Neural cell (in vitro differentiated cells): ENCODE data around the gene CHD8. TPM values are rescaled to one million over a fixed set of nuclear protein-coding genes. Genes with fewer than 3 reads are reported as not detected.

Experiments used
- H2AFZ ChIP-seq: fragments of 200-600, 300-800 bp; sonication (generic), shearing (Covaris generic); 2 replicates; pipeline ENCODE4 v1.6.0; 2014; ENCODE audit warnings: low read depth, mild to moderate bottlenecking, antibody characterized with exemption, low read length, moderate library complexity
- H3F3A ChIP-seq: fragments of 200-600 bp; shearing (Covaris generic); 2 replicates; pipeline ENCODE4 v1.6.1; 2016; ENCODE audit warnings: mild to moderate bottlenecking, moderate library complexity, mixed read lengths, antibody characterized with exemption, low read length; ENCODE audit not compliant: insufficient read depth, poor library complexity, severe bottlenecking
- H3K27ac ChIP-seq: fragments of 200-600, 300-800 bp; sonication (generic), shearing (Covaris generic); 2 replicates; pipeline ENCODE4 v1.5.1; 2014; ENCODE audit warnings: mild to moderate bottlenecking, low read length, moderate library complexity
- H3K27me3 ChIP-seq: fragments of 300-800, 200-600 bp; sonication (generic), shearing (Covaris generic); 2 replicates; pipeline ENCODE4 v1.6.0; 2014; ENCODE audit warnings: mild to moderate bottlenecking, low read depth, low read length, moderate library complexity; ENCODE audit not compliant: insufficient read depth
- H3K36me3 ChIP-seq: fragments of 300-800, 200-600 bp; sonication (generic), shearing (Covaris generic); 2 replicates; pipeline ENCODE4 v1.5.1; 2014; ENCODE audit warnings: mild to moderate bottlenecking, antibody characterized with exemption, low read length, moderate library complexity; ENCODE audit not compliant: insufficient read depth
- H3K4me2 ChIP-seq: fragments of 300-800, 200-600 bp; sonication (generic), shearing (Covaris generic); 2 replicates; pipeline ENCODE4 v1.6.0; 2014; ENCODE audit warnings: mild to moderate bottlenecking, low read length
- H3K4me3 ChIP-seq: fragments of 300-800, 200-600 bp; sonication (generic), shearing (Covaris generic); 2 replicates; pipeline ENCODE4 v1.5.1; 2014; ENCODE audit warnings: mild to moderate bottlenecking, low read length, moderate library complexity
- H3K79me2 ChIP-seq: fragments of 200-600 bp; shearing (Covaris generic); replicated peaks from 2 replicates; pipeline ENCODE4 v1.6.0; 2014; ENCODE audit warnings: mild to moderate bottlenecking, low read length, moderate library complexity; ENCODE audit not compliant: insufficient read depth
- H3K9ac ChIP-seq: fragments of 300-800, 200-600 bp; sonication (generic), shearing (Covaris generic); 2 replicates; pipeline ENCODE4 v1.6.1; 2016; ENCODE audit warnings: mild to moderate bottlenecking, low read length, mixed read lengths
- H3K9me2 ChIP-seq: fragments of 200-600 bp; shearing (Covaris generic); 2 replicates; pipeline ENCODE4 v1.6.1; 2016; ENCODE audit warnings: mild to moderate bottlenecking, low read length, mixed read lengths; ENCODE audit not compliant: insufficient read depth
- H3K9me3 ChIP-seq: fragments of 200-600, 300-800 bp; sonication (generic), shearing (Covaris generic); 2 replicates; pipeline ENCODE4 v1.6.1; 2016; ENCODE audit warnings: mild to moderate bottlenecking, mixed run types, low read length, moderate library complexity, mixed read lengths
- H4K20me1 ChIP-seq: fragments of 200-600 bp; shearing (Covaris generic); 2 replicates; pipeline ENCODE4 v1.6.1; 2016; ENCODE audit warnings: mild to moderate bottlenecking, mixed run types; ENCODE audit not compliant: insufficient read depth
- EP300 ChIP-seq: fragments of 450-650 bp; conservative IDR thresholded peaks from 2 replicates; pipeline ENCODE4 v1.6.1; 2014; ENCODE audit warnings: antibody characterized with exemption, mild to moderate bottlenecking, moderate library complexity; ENCODE audit not compliant: poor library complexity, severe bottlenecking
- EZH2 ChIP-seq: fragments of 200-600, 300-800 bp; shearing (Covaris generic), sonication (generic); IDR thresholded peaks from 2 replicates; pipeline ENCODE4 v1.6.1; 2014; ENCODE audit warnings: antibody characterized with exemption, low read length, borderline replicate concordance, mild to moderate bottlenecking; ENCODE audit not compliant: insufficient read depth, poor library complexity, severe bottlenecking
- MXI1 ChIP-seq: fragments of 450-650 bp; conservative IDR thresholded peaks from 2 replicates; pipeline ENCODE4 v1.6.1; 2014; ENCODE audit warnings: antibody characterized with exemption, mild to moderate bottlenecking; ENCODE audit not compliant: poor library complexity, severe bottlenecking
- POLR2AphosphoS5 ChIP-seq: IDR thresholded peaks from 2 replicates; pipeline ENCODE4 v1.6.1; 2012
- RAD21 ChIP-seq: fragments of 450-650 bp; conservative IDR thresholded peaks from 2 replicates; pipeline ENCODE4 v1.6.1; 2014; ENCODE audit warnings: antibody characterized with exemption, mild to moderate bottlenecking, moderate library complexity
- SMC3 ChIP-seq: fragments of 450-650 bp; conservative IDR thresholded peaks from 2 replicates; pipeline ENCODE4 v1.6.1; 2014; ENCODE audit warnings: antibody characterized with exemption, mild to moderate bottlenecking, moderate library complexity; ENCODE audit not compliant: poor library complexity
- TAF1 ChIP-seq: IDR thresholded peaks from 2 replicates; pipeline ENCODE4 v1.6.1; 2012; ENCODE audit warnings: low read depth
- polyA plus RNA-seq: library from polyadenylated mRNA; depleted of rRNA; stranded (reverse); fragments of >200 nt; gene quantifications from 2 replicates; pipeline ENCODE4 v1.2.3, GENCODE V29; 2014
- TF ChIP-seq, protein P1 (sequence below): fragments of 450-650 bp; IDR thresholded peaks from 2 replicates; pipeline ENCODE4 v1.5.1; 2014; ENCODE audit warnings: antibody characterized with exemption, mild to moderate bottlenecking, moderate library complexity; ENCODE audit not compliant: poor library complexity, severe bottlenecking
- TF ChIP-seq, protein P2 (sequence below): IDR thresholded peaks from 2 replicates; pipeline ENCODE4 v1.6.1; 2012; ENCODE audit warnings: borderline replicate concordance

CHD8 gene
- polyA plus RNA-seq, 1 donor from 2014 or later = 44.1 TPM

DNA sequence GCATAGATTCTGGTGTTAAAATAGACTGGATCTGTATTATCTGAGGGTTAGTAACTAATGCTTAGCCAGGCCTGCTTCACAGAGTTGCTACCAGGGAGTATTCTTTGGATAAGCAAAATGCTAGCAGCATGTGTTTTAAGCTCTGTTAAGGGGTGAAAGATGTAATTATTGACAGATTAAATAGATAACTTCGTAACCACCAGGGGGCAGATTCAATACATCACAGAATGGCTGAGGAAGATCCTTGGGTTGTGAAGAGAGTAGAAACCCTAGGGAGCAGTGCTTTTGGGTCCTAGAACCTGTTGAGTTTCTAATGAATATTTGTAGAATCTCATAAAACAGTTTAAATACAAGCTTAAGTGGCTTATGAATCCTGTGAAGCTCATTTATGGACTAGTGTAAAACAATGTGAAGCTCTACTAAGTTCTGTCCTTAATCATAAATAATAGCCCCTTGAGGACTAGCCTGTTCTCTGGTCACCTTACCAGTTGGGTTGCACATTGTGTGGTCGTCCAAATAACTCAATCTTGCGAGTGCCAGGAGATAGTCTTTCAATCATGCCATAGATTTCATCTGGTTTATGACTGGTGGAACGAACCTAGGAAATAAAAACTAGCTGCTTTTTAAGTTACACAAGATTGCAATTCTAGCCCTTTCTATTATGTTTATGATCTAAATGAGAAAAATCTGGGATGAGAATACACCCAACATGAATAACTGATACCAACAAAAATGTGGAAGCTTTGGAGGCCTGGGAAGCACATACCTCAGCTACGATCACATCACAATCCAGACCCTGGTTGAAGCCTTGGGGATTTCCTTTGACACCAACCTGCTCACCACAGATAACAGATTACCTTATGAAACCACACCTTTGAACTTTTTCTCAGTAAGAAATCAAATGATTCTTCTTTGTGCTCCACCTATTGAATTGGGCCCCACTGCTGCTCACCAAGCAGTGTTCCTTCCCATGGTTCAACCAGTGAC lies 42.9 kb upstream of the CHD8 start:
- Histone ChIP-seq H3K9me3 (no peaks in the 10 kb centered on the region), H3K36me3 (peaks cover 17% of the 10 kb centered on the region), H3F3A (no peaks in the 10 kb centered on the region), H4K20me1 (no peaks in the 10 kb centered on the region), H3K9me2 (no peaks in the 10 kb centered on the region), H3K79me2 (no peaks in the 10 kb centered on the region), H3K4me3 (no peak overlapping the region), H3K9ac (no peak overlapping the region), H3K27ac (no peak overlapping the region), H3K4me2 (no peak overlapping the region), H3K27me3 (no peaks in the 10 kb centered on the region), H2AFZ (no peak overlapping the region)
- TF ChIP-seq, protein P1, sequence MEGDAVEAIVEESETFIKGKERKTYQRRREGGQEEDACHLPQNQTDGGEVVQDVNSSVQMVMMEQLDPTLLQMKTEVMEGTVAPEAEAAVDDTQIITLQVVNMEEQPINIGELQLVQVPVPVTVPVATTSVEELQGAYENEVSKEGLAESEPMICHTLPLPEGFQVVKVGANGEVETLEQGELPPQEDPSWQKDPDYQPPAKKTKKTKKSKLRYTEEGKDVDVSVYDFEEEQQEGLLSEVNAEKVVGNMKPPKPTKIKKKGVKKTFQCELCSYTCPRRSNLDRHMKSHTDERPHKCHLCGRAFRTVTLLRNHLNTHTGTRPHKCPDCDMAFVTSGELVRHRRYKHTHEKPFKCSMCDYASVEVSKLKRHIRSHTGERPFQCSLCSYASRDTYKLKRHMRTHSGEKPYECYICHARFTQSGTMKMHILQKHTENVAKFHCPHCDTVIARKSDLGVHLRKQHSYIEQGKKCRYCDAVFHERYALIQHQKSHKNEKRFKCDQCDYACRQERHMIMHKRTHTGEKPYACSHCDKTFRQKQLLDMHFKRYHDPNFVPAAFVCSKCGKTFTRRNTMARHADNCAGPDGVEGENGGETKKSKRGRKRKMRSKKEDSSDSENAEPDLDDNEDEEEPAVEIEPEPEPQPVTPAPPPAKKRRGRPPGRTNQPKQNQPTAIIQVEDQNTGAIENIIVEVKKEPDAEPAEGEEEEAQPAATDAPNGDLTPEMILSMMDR = peak; percentile 76
- TF ChIP-seq, protein P2, sequence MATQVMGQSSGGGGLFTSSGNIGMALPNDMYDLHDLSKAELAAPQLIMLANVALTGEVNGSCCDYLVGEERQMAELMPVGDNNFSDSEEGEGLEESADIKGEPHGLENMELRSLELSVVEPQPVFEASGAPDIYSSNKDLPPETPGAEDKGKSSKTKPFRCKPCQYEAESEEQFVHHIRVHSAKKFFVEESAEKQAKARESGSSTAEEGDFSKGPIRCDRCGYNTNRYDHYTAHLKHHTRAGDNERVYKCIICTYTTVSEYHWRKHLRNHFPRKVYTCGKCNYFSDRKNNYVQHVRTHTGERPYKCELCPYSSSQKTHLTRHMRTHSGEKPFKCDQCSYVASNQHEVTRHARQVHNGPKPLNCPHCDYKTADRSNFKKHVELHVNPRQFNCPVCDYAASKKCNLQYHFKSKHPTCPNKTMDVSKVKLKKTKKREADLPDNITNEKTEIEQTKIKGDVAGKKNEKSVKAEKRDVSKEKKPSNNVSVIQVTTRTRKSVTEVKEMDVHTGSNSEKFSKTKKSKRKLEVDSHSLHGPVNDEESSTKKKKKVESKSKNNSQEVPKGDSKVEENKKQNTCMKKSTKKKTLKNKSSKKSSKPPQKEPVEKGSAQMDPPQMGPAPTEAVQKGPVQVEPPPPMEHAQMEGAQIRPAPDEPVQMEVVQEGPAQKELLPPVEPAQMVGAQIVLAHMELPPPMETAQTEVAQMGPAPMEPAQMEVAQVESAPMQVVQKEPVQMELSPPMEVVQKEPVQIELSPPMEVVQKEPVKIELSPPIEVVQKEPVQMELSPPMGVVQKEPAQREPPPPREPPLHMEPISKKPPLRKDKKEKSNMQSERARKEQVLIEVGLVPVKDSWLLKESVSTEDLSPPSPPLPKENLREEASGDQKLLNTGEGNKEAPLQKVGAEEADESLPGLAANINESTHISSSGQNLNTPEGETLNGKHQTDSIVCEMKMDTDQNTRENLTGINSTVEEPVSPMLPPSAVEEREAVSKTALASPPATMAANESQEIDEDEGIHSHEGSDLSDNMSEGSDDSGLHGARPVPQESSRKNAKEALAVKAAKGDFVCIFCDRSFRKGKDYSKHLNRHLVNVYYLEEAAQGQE = no peak
- no peak for TF ChIP-seq EZH2
- TF ChIP-seq POLR2AphosphoS5 = no peak
- TF ChIP-seq RAD21 = peak; percentile 78
- TF ChIP-seq SMC3 = peak; percentile 90
- no peak for TF ChIP-seq TAF1
- no peak for TF ChIP-seq MXI1
- TF ChIP-seq EP300 = no peak

DNA sequence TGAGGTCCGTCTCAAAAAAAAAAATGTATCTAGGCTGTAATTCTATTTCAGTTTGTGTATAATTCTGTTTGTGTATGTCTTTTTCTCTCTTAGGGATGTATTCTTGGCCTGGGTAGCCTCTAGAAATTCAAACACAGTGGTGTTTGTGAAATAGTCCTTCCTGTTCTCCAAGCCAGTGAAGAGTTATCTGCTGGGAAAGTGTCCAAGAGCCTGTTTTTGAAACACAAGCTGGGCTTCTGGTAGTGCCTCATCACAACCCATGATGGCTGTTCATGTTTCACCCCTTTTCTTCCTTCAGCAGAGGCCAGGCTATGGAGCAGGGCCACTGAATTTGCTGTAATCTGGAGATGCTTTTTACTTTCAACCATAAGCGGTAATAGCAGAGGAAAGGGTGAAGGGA lies 40.5 kb upstream of the CHD8 start:
- H3K27ac ChIP-seq = no peak overlapping the region
- H3K27me3 ChIP-seq = no peaks in the 10 kb centered on the region
- no peaks in the 10 kb centered on the region for H3K9me3 ChIP-seq
- no peaks in the 10 kb centered on the region for H3F3A ChIP-seq
- no peak overlapping the region for H2AFZ ChIP-seq
- no peak overlapping the region for H3K9ac ChIP-seq
- no peaks in the 10 kb centered on the region for H3K79me2 ChIP-seq
- H3K4me3 ChIP-seq = no peak overlapping the region
- no peak for TF ChIP-seq TAF1
- TF ChIP-seq SMC3 = no peak
- no peak for TF ChIP-seq RAD21
- no peak for TF ChIP-seq EP300
- no peak for TF ChIP-seq MXI1
- no peak for TF ChIP-seq POLR2AphosphoS5
- TF ChIP-seq, protein P2 = no peak
- TF ChIP-seq, protein P1 = no peak
- no peak for TF ChIP-seq EZH2
- peaks cover 13% of the 10 kb centered on the region for H3K36me3 ChIP-seq
- no peak overlapping the region for H3K4me2 ChIP-seq
- no peaks in the 10 kb centered on the region for H4K20me1 ChIP-seq
- no peaks in the 10 kb centered on the region for H3K9me2 ChIP-seq
